ENCODE results near the gene KRT1.

- TF ChIP-seq CTCF (IDR thresholded peaks at IDR 0.05; ENCODE audit: insufficient read depth, low read depth, low read length) = no peak
- TF ChIP-seq EZH2 (IDR thresholded peaks at IDR 0.05; ENCODE audit: insufficient read depth, low read length) = no peak
These were observed 50.8 kb downstream of the KRT1 start for GRCh38 chr12:52629281-52630007.

All from astrocyte (in vitro differentiated cells and primary cell).